22Rv1 (cell line): Measurements from ENCODE around the gene CCNL1.

Experiments
- ZFX ChIP-seq: fragments of 450-650 bp; IDR thresholded peaks from 2 replicates; pipeline ENCODE4 v1.6.1; 2017; ENCODE audit warnings: antibody characterized with exemption, borderline replicate concordance
- TF ChIP-seq, protein P1 (sequence below): fragments of 450-650 bp; IDR thresholded peaks from 2 replicates; pipeline ENCODE4 v1.5.1; 2017; ENCODE audit warnings: mild to moderate bottlenecking

DNA sequence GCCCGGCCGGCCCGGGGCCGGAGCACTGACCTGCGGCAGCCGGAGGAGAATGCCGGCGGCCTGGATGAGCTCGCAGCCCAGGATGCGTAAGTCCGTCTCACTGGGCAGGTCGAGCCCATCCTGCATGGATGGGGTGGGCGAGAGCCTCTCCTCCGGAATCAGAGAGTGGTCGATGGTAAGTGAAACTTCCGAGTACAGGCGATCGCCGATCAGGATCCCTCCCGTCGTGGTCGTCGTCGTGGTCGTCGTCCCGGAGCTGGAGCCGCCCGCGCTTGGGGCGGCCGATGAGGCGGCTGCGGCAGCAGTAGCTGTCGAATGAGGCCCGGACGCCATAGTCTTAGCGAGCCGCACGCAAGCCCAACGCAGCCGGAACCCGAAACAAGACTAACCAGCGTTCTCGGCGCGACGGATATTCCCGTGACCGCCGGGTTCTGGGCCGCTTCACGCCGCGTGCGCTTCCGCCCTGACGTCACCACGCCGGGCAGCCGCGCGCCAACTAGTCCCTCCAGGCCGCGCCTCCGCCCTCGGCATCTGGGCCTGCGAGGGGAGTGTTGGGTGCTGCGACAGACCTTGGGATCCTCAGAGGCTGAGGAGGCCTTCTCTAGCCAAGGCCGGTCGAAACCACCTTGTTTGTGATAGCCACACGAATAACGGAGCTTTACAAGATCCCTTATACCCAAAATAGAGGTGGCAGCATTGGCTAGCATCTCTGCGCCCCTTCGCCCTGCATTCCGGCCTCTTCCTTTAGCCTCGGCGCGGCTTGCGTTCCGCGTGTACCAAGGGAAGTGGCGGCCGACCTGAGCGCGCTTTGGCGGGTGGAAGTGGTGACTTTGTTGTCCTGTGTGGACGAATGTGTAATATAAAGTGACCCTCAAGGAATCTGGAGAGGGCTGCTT lies at the start of gene CCNL1:
- TF ChIP-seq, protein P1, sequence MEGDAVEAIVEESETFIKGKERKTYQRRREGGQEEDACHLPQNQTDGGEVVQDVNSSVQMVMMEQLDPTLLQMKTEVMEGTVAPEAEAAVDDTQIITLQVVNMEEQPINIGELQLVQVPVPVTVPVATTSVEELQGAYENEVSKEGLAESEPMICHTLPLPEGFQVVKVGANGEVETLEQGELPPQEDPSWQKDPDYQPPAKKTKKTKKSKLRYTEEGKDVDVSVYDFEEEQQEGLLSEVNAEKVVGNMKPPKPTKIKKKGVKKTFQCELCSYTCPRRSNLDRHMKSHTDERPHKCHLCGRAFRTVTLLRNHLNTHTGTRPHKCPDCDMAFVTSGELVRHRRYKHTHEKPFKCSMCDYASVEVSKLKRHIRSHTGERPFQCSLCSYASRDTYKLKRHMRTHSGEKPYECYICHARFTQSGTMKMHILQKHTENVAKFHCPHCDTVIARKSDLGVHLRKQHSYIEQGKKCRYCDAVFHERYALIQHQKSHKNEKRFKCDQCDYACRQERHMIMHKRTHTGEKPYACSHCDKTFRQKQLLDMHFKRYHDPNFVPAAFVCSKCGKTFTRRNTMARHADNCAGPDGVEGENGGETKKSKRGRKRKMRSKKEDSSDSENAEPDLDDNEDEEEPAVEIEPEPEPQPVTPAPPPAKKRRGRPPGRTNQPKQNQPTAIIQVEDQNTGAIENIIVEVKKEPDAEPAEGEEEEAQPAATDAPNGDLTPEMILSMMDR: no peak
- no peak for TF ChIP-seq ZFX
